Stimulated activated naive CD8-positive, alpha-beta T cell treated with anti-CD3 and anti-CD28 coated beads, Interleukin-15, amount 100 ng/mL, for 72 hours (primary cell): ENCODE measurements around the gene HSD17B14.
"Not testable (repeated sequence)": the region's sequence is repeated elsewhere in the genome, so short reads cannot be mapped to it uniquely, and the experiment has no call there.

Source experiments
- ATAC-seq: fragments of 150-1000 bp; cut with Tn5 transposase; 2 replicates; pipeline ENCODE4 v1.10.0; 2021; ENCODE audit warnings: mild to moderate bottlenecking, moderate library complexity
- DNase-seq, 2 donors: peaks; one replicate each; pipeline ENCODE4 v3.0.0; 2021 to 2022
- H3K27ac Mint-ChIP-seq, 2 donors: one replicate each; pipeline ENCODE4 v1.8.0; 2022; ENCODE audit warnings: mild to moderate bottlenecking in 2 of 2, mixed read lengths in 2 of 2, moderate library complexity in 2 of 2
- H3K27me3 Mint-ChIP-seq: one replicate; pipeline ENCODE4 v1.8.0; 2022; ENCODE audit warnings: mixed read lengths
- H3K4me1 Mint-ChIP-seq: one replicate; pipeline ENCODE4 v1.8.0; 2022; ENCODE audit warnings: mild to moderate bottlenecking, mixed read lengths
- H3K4me3 Mint-ChIP-seq, 2 donors: one replicate each; pipeline ENCODE4 v1.8.0; 2022; ENCODE audit warnings: mild to moderate bottlenecking in 2 of 2, mixed read lengths in 2 of 2, moderate library complexity in 1 of 2
- H3K9me3 Mint-ChIP-seq, 2 donors: one replicate each; pipeline ENCODE4 v1.8.0; 2022; ENCODE audit warnings: mixed read lengths in 2 of 2

Gene HSD17B14

GRCh38 chr19:48799358-48800300 is 36.7 kb downstream of the HSD17B14 start:
- H3K4me1 Mint-ChIP-seq, result peaks cover 12% of the 10 kb centered on the region
- no peak overlapping the region for H3K27ac Mint-ChIP-seq
- no peaks in the 10 kb centered on the region for H3K27me3 Mint-ChIP-seq
- DNase-seq (no peak), ATAC-seq (no peak)
- H3K4me3 Mint-ChIP-seq, result no peak overlapping the region
- no peaks in the 10 kb centered on the region for H3K9me3 Mint-ChIP-seq

DNA sequence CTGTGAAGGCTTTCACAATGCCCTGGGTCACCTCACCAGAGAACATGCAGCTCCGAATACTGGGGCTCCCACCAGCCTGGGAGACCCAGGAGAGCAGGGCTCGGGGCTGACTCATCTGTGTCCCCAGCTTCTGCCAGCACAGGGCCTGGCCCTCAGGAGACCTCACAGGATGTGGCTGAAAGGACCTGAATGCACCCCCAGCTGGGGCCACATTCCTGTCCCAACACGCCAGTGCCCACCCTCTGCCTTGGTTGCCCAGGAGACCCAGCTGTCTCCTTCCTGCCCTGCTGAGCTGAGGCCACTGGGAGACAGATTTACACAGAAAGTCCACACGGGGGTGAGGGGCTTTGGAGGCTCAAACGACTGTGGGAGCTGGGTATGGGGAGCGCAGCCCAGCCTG is 37.4 kb downstream of the HSD17B14 start:
- DNase-seq (no peak), ATAC-seq (no peak)
- no peak overlapping the region for H3K4me3 Mint-ChIP-seq
- H3K9me3 Mint-ChIP-seq, result no peaks in the 10 kb centered on the region
- peaks cover 16% of the 10 kb centered on the region for H3K4me1 Mint-ChIP-seq
- H3K27ac Mint-ChIP-seq, result no peak overlapping the region
- no peaks in the 10 kb centered on the region for H3K27me3 Mint-ChIP-seq

DNA sequence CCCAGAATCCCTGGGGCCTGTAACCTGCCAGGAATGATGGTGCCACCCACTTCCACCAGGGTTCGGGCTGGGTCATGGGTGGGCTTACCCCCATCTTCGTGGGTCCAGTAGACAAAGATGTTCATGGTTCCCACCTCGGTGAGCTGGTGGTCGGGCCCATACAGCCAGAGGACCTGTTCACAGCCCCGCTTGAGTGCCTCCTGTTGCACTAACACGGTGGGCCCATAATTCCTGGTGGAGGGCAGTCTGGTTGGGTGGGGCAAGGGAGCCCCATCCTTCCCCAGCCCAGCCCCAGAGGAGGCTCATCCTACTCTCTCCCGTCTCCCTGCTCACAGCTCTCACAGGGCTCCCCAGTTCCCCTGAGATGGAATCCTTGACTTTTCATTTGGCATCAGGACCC is 39.2 kb downstream of the HSD17B14 start:
- no peak overlapping the region for H3K4me3 Mint-ChIP-seq
- DNase-seq, result no peak
- no peak overlapping the region for H3K27ac Mint-ChIP-seq
- ATAC-seq, result no peak
- no peaks in the 10 kb centered on the region for H3K27me3 Mint-ChIP-seq
- H3K4me1 Mint-ChIP-seq, result peaks cover 16% of the 10 kb centered on the region
- no peaks in the 10 kb centered on the region for H3K9me3 Mint-ChIP-seq

GRCh38 chr19:48796298-48797083 is 39.8 kb downstream of the HSD17B14 start:
- no peak overlapping the region for H3K27ac Mint-ChIP-seq
- DNase-seq (no peak), ATAC-seq (no peak)
- no peaks in the 10 kb centered on the region for H3K27me3 Mint-ChIP-seq
- H3K4me1 Mint-ChIP-seq, result peaks cover 16% of the 10 kb centered on the region
- H3K4me3 Mint-ChIP-seq, result no peak overlapping the region
- H3K9me3 Mint-ChIP-seq, result no peaks in the 10 kb centered on the region

DNA sequence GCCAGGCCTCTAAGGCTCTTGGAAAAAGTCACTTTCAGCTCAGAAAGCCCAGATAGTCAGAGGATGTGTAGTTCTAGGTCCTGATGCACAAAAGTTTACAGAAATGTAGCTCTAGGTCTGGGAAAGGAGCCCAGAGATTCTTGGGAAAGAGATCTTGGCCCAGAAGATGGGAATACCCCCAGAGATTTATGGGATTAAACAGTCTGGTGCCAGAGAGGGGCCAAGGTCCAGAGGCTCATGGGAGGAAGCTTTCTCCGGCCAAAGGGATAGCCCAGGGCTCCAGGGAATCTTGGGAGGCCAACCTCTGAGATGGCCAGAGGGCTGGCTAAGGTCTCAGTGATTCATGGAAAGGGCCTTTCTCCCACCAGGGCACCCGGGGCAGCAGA is 40.6 kb downstream of the HSD17B14 start:
- H3K27ac Mint-ChIP-seq, result peak overlapping the region; percentile 93 to 94
- H3K27me3 Mint-ChIP-seq, result no peaks in the 10 kb centered on the region
- peak overlapping the region; percentile 91 to 93 for H3K4me3 Mint-ChIP-seq
- ATAC-seq (no peak), DNase-seq (no peak)
- H3K4me1 Mint-ChIP-seq, result peaks cover 16% of the 10 kb centered on the region
- H3K9me3 Mint-ChIP-seq, result no peaks in the 10 kb centered on the region

GRCh38 chr19:48795055-48795684 is 41.1 kb downstream of the HSD17B14 start:
- Mint-ChIP-seq H3K4me3 (peak overlapping the region; percentile 91 to 93), H3K27me3 (no peaks in the 10 kb centered on the region), H3K4me1 (peaks cover 16% of the 10 kb centered on the region), H3K27ac (peak overlapping the region; percentile 93 to 94), H3K9me3 (no peaks in the 10 kb centered on the region)
- ATAC-seq (peak; percentile 98), DNase-seq (peak; percentile 83 to 85)

DNA sequence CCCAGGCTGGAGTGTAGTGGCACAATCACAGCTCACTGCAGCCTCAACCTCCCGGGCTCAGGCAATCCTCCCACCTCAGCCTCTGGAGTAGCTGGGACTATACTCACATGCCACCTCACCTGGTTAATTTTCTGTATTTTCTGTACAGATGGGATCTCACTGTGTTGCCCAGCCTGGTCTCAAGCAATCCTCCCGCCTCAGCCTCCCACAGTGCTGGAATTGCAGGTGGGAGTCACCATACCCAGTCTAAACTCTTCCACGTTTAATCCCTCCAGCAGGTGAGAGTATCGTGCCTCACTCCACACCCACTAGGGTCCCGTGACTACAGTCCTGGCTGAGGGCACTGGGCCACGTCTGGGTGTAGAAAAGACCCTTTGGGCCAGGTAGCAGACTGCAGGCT is 42.0 kb downstream of the HSD17B14 start:
- Mint-ChIP-seq H3K4me3 (peak overlapping the region; percentile 91 to 93), H3K4me1 (peaks cover 16% of the 10 kb centered on the region), H3K9me3 (no peaks in the 10 kb centered on the region), H3K27ac (no peak overlapping the region), H3K27me3 (no peaks in the 10 kb centered on the region)
- ATAC-seq, result no peak
- no peak for DNase-seq

DNA sequence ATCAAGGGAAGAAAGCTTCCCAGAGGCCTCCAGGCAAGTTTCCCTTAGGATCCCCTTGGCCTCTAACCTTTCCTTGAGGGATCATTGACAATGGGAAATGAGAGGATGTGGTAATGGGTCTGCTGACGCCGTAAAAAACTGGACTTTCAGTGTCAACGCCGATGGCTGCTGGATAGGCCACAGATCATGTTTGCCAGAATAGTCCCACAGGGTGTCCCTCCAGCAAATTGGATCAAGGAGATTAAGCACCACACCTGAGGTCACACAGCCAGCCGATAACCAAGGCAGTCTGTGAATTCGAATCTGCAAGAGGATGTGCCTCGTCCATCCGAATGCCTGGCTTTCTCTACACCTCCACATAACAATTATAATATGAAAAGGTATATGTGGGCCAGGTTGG is 43.0 kb downstream of the HSD17B14 start:
- Mint-ChIP-seq H3K4me1 (peaks cover 16% of the 10 kb centered on the region), H3K4me3 (no peak overlapping the region), H3K9me3 (no peaks in the 10 kb centered on the region), H3K27ac (no peak overlapping the region), H3K27me3 (no peaks in the 10 kb centered on the region)
- ATAC-seq (no peak), DNase-seq (no peak)

GRCh38 chr19:48787331-48787730 is 49.0 kb downstream of the HSD17B14 start:
- not testable (repeated sequence) for DNase-seq, H3K27me3 Mint-ChIP-seq, H3K9me3 Mint-ChIP-seq, ATAC-seq, H3K4me1 Mint-ChIP-seq, H3K27ac Mint-ChIP-seq, H3K4me3 Mint-ChIP-seq

DNA sequence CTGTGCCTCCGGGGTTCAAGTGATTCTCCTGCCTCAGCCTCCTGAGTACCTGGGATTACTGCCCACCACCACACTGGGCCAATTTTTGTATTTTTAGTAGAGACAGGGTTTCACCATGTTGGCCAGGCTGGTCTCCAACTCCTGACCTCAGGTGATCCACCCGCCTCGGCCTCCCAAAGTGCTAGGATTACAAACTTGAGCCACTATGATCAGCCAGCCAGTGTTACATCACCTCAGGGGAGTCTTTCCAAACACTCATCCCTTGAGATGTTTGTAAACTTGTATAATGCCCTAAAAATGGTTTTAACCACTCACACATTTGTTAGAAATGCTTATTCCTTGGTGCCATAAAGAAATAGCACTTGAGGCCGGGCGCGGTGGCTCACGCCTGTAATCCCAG is 49.9 kb downstream of the HSD17B14 start:
- H3K4me1 Mint-ChIP-seq, DNase-seq, H3K27ac Mint-ChIP-seq, ATAC-seq, H3K4me3 Mint-ChIP-seq, H3K9me3 Mint-ChIP-seq: not testable (repeated sequence)
- H3K27me3 Mint-ChIP-seq, result peaks cover 11% of the 10 kb centered on the region

DNA sequence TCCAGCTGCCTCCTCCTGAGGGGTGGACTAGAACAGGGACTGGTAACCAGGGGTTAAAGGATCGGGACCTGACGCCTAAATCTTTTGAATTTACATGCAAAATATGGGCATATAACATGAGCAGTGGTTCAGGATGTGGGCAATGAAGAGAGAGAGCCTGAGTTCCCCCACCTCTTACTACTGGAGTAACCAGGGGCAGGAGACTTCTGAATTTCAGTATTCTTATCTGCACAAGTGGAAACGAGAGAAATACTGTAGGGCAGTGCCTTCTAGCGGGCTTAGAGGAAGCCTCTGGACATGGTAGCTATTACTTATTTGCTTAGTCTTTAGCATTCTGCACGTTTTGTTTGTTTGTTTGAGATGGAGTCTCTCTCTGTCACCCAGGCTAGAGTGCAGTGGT is 51.8 kb downstream of the HSD17B14 start:
- no peak for ATAC-seq
- Mint-ChIP-seq H3K4me3 (no peak overlapping the region), H3K9me3 (no peaks in the 10 kb centered on the region), H3K27ac (peak overlapping the region in 1 of 2 donors; percentile 82), H3K27me3 (peaks cover 11% of the 10 kb centered on the region), H3K4me1 (peaks cover 5% of the 10 kb centered on the region)
- no peak for DNase-seq

GRCh38 chr19:48780631-48781391 is 55.5 kb downstream of the HSD17B14 start:
- no peak for ATAC-seq
- no peak overlapping the region for H3K4me3 Mint-ChIP-seq
- no peak overlapping the region for H3K27ac Mint-ChIP-seq
- H3K9me3 Mint-ChIP-seq, result no peaks in the 10 kb centered on the region
- DNase-seq, result no peak
- H3K4me1 Mint-ChIP-seq, result peaks cover 5% of the 10 kb centered on the region
- H3K27me3 Mint-ChIP-seq, result peaks cover 11% of the 10 kb centered on the region

DNA sequence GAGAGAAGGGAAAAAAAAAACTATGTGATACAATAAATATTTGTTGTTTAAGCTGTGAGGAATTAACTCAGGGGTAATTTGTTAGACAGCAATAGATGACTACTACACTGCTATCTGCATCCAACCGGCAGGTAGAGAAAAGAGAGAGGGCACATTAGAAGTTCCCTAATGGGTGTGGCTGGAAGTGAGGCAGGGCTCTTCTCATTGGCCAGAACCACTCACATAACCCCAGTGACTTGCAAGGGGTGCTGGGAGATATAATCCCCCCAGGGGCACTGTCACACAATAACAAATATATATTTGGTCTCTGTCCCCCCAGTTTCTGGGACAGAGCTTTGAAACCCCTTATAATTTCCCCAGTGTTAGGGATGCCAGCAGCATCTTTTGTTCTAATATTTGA is 56.7 kb downstream of the HSD17B14 start:
- Mint-ChIP-seq H3K27me3 (peaks cover 11% of the 10 kb centered on the region), H3K27ac (no peak overlapping the region), H3K9me3 (no peaks in the 10 kb centered on the region), H3K4me3 (no peak overlapping the region), H3K4me1 (peaks cover 5% of the 10 kb centered on the region)
- DNase-seq, result no peak
- peak; percentile 46 for ATAC-seq

GRCh38 chr19:48777720-48778119 is 58.6 kb downstream of the HSD17B14 start:
- peaks cover 5% of the 10 kb centered on the region for H3K4me1 Mint-ChIP-seq
- H3K9me3 Mint-ChIP-seq, result no peaks in the 10 kb centered on the region
- H3K27ac Mint-ChIP-seq, result no peak overlapping the region
- DNase-seq (no peak), ATAC-seq (no peak)
- peaks cover 11% of the 10 kb centered on the region for H3K27me3 Mint-ChIP-seq
- no peak overlapping the region for H3K4me3 Mint-ChIP-seq

DNA sequence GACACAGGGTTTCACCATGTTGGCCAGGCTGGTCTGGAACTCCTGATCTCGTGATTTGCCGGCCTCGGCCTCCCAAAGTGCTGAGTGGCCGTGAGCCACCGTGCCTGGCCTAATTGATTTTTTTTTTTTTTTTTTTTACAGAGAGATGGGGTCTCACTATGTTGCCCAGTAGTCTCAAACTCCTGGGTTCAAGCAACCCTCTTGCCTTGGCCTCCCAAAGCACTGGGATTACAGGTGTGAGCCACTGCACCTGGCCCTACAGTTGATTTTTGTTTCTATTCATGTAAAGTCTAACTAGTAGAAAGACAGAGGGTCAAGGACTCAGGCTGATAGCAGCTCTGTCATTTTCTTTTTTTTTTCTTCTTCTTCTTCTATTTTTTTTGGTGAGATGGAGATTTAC is 59.2 kb downstream of the HSD17B14 start:
- H3K4me3 Mint-ChIP-seq, result no peak overlapping the region
- no peak overlapping the region for H3K27ac Mint-ChIP-seq
- H3K27me3 Mint-ChIP-seq, result peaks cover 5% of the 10 kb centered on the region
- no peaks in the 10 kb centered on the region for H3K9me3 Mint-ChIP-seq
- DNase-seq (no peak), ATAC-seq (no peak)
- H3K4me1 Mint-ChIP-seq, result peaks cover under 1% of the 10 kb centered on the region
